Endodermal cell (in vitro differentiated cells): ENCODE results near the gene PPIL4. TPM values are rescaled to one million over a fixed set of nuclear protein-coding genes. Genes with fewer than 3 reads are reported as not detected.

Experiments
- DNase-seq: peaks from one replicate; pipeline ENCODE4 v3.0.0-alpha.2; 2017
- H3K27ac ChIP-seq: 2 replicates; pipeline ENCODE4 v1.5.1; 2013; ENCODE audit warnings: mild to moderate bottlenecking, low read depth, low read length, moderate library complexity
- H3K27me3 ChIP-seq: 2 replicates; pipeline ENCODE4 v1.6.1; 2013; ENCODE audit warnings: mild to moderate bottlenecking, low read length, moderate library complexity; ENCODE audit not compliant: insufficient read depth, control insufficient read depth, poor library complexity, severe bottlenecking
- H3K36me3 ChIP-seq: 2 replicates; pipeline ENCODE4 v1.7.0; 2013; ENCODE audit warnings: mild to moderate bottlenecking, low read length, moderate library complexity; ENCODE audit not compliant: control insufficient read depth, insufficient read depth
- H3K4me1 ChIP-seq: one replicate; pipeline ENCODE4 v1.7.0; 2013; ENCODE audit warnings: low read length; ENCODE audit not compliant: control insufficient read depth, insufficient read depth
- H3K4me3 ChIP-seq: 2 replicates; pipeline ENCODE4 v1.5.1; 2013; ENCODE audit warnings: mild to moderate bottlenecking, low read length, moderate library complexity
- H3K9ac ChIP-seq: 2 replicates; pipeline ENCODE4 v1.6.1; 2013; ENCODE audit warnings: mild to moderate bottlenecking, low read length, moderate library complexity; ENCODE audit not compliant: poor library complexity, severe bottlenecking; ENCODE audit errors: extremely low read depth
- H3K9me3 ChIP-seq: 2 replicates; pipeline ENCODE4 v1.6.1; 2013; ENCODE audit warnings: mild to moderate bottlenecking, low read length, moderate library complexity; ENCODE audit not compliant: control insufficient read depth
- H3K27ac Mint-ChIP-seq: 2 replicates; pipeline ENCODE4 v1.8.0; 2020; ENCODE audit warnings: mixed read lengths
- H3K27me3 Mint-ChIP-seq: 2 replicates; pipeline ENCODE4 v1.8.0; 2021; ENCODE audit warnings: mild to moderate bottlenecking, mixed read lengths; ENCODE audit not compliant: insufficient read depth
- H3K36me3 Mint-ChIP-seq: 2 replicates; pipeline ENCODE4 v1.8.0; 2020; ENCODE audit warnings: low read depth, mixed read lengths
- H3K4me1 Mint-ChIP-seq: 2 replicates; pipeline ENCODE4 v1.8.0; 2020; ENCODE audit warnings: mixed read lengths
- H3K4me3 Mint-ChIP-seq: 2 replicates; pipeline ENCODE4 v1.8.0; 2020; ENCODE audit warnings: mild to moderate bottlenecking, moderate library complexity, mixed read lengths
- H3K9me3 Mint-ChIP-seq: 2 replicates; pipeline ENCODE4 v1.8.0; 2020; ENCODE audit warnings: mild to moderate bottlenecking, mixed read lengths
- CTCF ChIP-seq: fragments of 200-600 bp; sonication (generic); conservative IDR thresholded peaks from 2 replicates; pipeline ENCODE4 v1.5.0; 2021; ENCODE audit warnings: antibody characterized with exemption, mild to moderate bottlenecking
- WGBS, 2 experiments: methylation state at CpG; one replicate each; pipeline versions ENCODE4 v1.1.5 to v1.1.7; 2013; ENCODE audit warnings: missing lambda C conversion rate in 2 of 2, mixed read lengths in 1 of 2; ENCODE audit not compliant: insufficient coverage in 1 of 2, insufficient read length in 1 of 2; 5-methylcytosine and 5-hydroxymethylcytosine counted together
- total RNA-seq, 2 donors: library from RNA; stranded (reverse); fragmentation: NEBNext Ultra II Directional in 1 of 2; extraction: Animal tissue kit (Norgen Biotek cat#: 25700) in 1 of 2; gene quantifications; 2 replicates in 1 of 2; 3 replicates in 1 of 2; pipeline ENCODE4 v1.2.1, GENCODE V29; 2021

The PPIL4 gene
- total RNA-seq, 2 donors from 2014 or later = 35.8 to 41.7 TPM

DNA sequence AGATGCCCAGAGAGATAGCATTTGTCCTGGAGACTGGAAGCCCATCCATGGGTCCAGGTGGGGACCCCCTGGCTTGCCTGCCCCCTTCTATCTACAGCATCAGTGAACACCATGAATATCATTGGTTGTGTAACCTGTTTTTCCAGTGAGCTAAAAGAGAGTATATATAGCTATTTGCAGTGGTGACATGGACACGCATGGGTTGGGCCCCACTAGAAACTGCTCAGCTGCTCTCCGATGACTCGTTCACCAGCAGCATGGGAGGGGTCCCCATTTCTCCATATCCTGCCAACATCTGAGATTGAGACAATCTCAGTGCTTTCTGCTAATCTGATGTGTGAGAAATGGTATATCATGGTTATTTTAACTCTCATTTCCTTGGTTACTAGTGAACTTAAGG, 57.0 kb downstream of the PPIL4 start:
- 92 to 100% methylated on average over 1 to 3 of the region's 3 CpGs for WGBS, 2 experiments
- peaks cover 7% of the 10 kb centered on the region for H3K4me1 Mint-ChIP-seq
- H3K27me3 Mint-ChIP-seq = no peaks in the 10 kb centered on the region
- DNase-seq = no peak
- H3K4me3 ChIP-seq = no peak overlapping the region
- H3K36me3 Mint-ChIP-seq = no peaks in the 10 kb centered on the region
- H3K27ac Mint-ChIP-seq = no peak overlapping the region
- TF ChIP-seq CTCF = no peak
- H3K4me3 Mint-ChIP-seq = no peak overlapping the region
- no peaks in the 10 kb centered on the region for H3K4me1 ChIP-seq
- no peak overlapping the region for H3K9ac ChIP-seq
- no peaks in the 10 kb centered on the region for H3K9me3 ChIP-seq
- no peaks in the 10 kb centered on the region for H3K27me3 ChIP-seq
- no peaks in the 10 kb centered on the region for H3K9me3 Mint-ChIP-seq
- no peak overlapping the region for H3K27ac ChIP-seq
- H3K36me3 ChIP-seq = no peaks in the 10 kb centered on the region

GRCh38 chr6:149487316-149487715, 58.5 kb downstream of the PPIL4 start:
- Histone ChIP-seq H3K9me3 (no peaks in the 10 kb centered on the region), H3K27me3 (no peaks in the 10 kb centered on the region), H3K4me1 (no peaks in the 10 kb centered on the region), H3K36me3 (no peaks in the 10 kb centered on the region), H3K9ac (no peak overlapping the region), H3K27ac (no peak overlapping the region), H3K4me3 (no peak overlapping the region)
- Mint-ChIP-seq H3K36me3 (no peaks in the 10 kb centered on the region), H3K4me1 (peaks cover 9% of the 10 kb centered on the region), H3K27ac (no peak overlapping the region), H3K27me3 (no peaks in the 10 kb centered on the region), H3K4me3 (no peak overlapping the region), H3K9me3 (no peaks in the 10 kb centered on the region)
- no peak for DNase-seq
- 85 to 95% methylated on average over 1 to 4 of the region's 4 CpGs for WGBS, 2 experiments
- TF ChIP-seq CTCF = no peak

- H3K4me3 Mint-ChIP-seq = no peak within 1 kb of the TSS
- no peak within 1 kb of the TSS for H3K27ac ChIP-seq
- H3K27me3 ChIP-seq = no peaks in the 10 kb centered on the region
- no peaks in the 10 kb centered on the region for H3K36me3 ChIP-seq
- peak; percentile 32 for TF ChIP-seq CTCF
- H3K9ac ChIP-seq = no peak within 1 kb of the TSS
- peak; percentile 75 for DNase-seq
- no peaks in the 10 kb centered on the region for H3K4me1 ChIP-seq
- no peaks in the 10 kb centered on the region for H3K27me3 Mint-ChIP-seq
- no peaks in the 10 kb centered on the region for H3K36me3 Mint-ChIP-seq
- H3K4me1 Mint-ChIP-seq = peaks cover 12% of the 10 kb centered on the region
- no peak within 1 kb of the TSS for H3K27ac Mint-ChIP-seq
- H3K9me3 ChIP-seq = no peaks in the 10 kb centered on the region
- 85 to 86% methylated on average over 19 to 22 of the region's 22 CpGs for WGBS, 2 experiments
- H3K4me3 ChIP-seq = no peak within 1 kb of the TSS
- no peaks in the 10 kb centered on the region for H3K9me3 Mint-ChIP-seq
Observed at GRCh38 chr6:149484733-149485700, 60.8 kb downstream of the PPIL4 start, which contains the start of gene ZC3H12D. Gene ZC3H12D, minus strand, starts transcription at chr6:149485014. Its CDS starts 10,471 bp downstream, at chr6:149474543.
